ENCODE data around the gene TNFSF8.

- TF ChIP-seq CTCF (IDR thresholded peaks at IDR 0.05): no peak
- no peak for TF ChIP-seq ZFX (IDR thresholded peaks at IDR 0.05; ENCODE audit: borderline replicate concordance)
Measured at GRCh38 chr9:114965564-114965963, 35.2 kb upstream of the TNFSF8 start.

Measured in 22Rv1 (cell line).